NCI-H510A (cell line): ENCODE measurements around the gene GRK5.
"Not testable (repeated sequence)": the region's sequence is repeated elsewhere in the genome, so short reads cannot be mapped to it uniquely, and the experiment has no call there.

Source experiments
- DNase-seq: peaks from one replicate; lab custom pipeline; 2025; lab: John Stamatoyannopoulos, UW

Gene GRK5

GRCh38 chr10:119460369-119461195 is 253.2 kb downstream of the GRK5 start:
- no peak for DNase-seq

DNA sequence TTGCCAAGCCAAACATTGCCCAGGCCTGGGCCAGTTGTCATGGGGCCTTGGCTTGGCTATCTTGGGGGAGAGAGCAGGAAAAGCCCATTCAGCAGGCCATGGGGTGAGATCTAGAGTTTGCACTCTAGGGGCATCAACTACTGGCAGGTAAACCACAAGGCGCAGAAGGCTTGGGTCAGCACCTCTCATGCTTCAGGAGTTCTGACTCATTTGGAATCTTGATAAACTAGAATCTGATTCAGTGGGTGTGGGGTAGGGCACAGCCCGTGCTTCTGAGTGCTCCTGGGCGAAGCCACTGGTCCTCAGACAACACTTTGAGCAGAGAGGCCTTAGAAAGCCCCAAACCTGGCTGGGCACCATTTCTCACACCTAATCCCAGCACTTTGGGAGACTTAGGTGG is 254.0 kb downstream of the GRK5 start:
- DNase-seq = no peak

DNA sequence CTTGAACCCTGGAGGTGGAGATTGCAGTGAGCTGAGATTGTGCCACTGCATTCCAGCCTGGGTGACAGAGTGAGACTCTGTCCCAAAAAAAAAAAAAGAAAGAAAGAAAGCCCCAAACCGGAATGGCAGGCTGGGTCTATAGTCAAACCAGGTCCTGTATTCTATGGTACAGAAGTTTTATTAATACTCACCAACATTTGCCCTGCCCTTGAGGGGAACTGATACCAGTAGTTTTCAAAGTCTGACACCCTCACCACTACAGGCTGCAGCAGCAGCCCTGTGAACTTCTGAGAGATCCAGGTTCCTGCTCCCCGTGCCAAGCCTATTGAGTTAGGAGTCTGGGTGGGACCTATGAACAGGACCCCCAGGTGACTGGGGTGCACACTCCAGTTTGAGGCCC is 254.6 kb downstream of the GRK5 start:
- no peak for DNase-seq

DNA sequence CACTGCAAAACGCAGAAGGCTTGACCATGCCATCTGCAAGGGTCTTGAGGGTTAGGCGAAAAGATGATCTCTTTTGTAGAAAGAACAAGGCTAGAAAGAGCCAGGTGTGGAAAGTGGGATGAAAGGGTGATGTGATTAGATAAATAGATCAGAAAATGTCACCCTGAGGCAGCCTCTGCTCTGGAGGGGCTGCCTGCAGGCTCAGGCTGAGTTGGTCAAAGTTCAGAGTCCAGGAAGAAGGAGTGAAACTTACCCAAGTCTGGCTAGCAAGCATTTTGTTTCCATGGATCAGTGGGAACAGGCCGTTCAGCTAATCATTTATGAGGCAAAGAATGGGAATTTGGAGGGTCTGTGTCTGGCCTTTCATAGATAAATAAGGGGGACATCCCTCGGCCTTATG is 255.4 kb downstream of the GRK5 start:
- DNase-seq = no peak

DNA sequence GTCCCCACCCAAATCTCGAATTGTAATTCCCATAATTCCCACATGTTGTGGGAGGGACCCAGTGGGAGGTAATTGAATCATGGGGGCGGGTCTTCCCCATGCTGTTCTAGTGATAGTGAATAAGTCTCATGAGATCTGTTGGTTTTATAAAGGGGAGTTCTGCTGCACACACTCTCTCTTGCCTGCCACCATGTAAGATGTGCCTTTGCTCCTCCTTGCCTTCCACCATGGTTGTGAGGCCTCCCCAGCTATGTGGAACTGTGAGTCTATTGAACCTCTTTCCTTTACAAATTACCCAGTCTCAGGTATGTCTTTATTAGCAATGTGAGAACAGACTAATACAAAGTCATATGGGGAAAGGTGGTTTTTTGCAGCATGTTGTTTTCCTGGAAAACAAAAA is 255.8 kb downstream of the GRK5 start:
- not testable (repeated sequence) for DNase-seq

DNA sequence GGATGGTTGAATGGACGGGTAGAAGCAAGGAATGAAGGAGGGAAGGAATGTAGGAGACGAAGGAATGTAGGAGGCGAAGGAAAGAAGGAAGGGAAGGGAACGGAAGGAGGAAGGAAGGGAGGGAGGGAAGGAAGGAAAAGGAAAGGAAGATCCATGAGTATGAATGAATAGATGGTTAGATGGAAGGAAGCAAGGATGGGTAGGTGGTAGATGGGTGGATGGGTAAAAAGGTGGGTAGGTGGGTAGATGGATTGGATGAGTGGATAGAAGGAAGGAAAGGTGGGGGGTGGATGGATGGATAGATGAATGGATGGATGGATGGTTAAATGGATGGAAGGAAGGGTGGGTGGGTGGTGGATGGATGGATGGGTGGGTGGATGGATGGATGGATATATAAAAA is 257.7 kb downstream of the GRK5 start:
- DNase-seq = no peak

DNA sequence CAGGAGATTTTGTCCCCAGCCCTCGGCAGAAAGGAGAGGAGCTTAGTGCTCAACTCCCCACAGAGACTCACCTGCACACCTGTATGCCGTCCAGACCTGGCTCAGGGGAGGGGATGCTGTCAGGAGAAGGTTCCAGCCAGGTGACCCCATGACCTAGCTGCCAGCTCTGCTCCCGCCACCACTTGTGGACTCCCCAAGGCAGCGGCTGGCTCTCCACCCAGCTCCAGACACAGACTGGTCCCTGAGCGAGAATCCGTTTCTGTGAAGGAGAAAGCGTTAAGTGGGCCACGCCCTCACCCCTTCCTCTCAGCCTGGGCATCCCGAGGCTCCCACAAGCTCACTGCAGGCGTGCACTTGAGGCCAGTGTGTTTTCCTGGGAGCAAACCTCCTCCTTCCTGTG is 258.7 kb downstream of the GRK5 start:
- DNase-seq = no peak

DNA sequence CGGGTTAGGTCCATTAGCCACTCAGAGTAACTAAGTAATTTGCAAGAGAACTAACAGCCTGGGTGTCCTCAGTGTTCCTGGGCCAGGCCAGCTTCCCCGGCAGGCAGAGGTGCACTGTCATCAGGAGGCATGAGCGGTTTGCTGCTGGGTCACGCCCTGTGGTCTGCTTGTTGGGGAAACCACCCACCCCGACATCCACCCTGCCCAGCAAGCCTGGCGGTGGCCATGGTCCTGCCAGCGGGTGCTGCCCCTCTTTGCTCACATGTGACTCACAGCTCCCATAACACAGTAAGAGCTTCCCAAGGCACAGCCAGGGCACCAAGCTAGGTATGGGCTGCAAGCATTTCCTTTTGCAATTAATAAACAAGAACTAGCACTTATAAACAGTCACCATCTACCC is 259.3 kb downstream of the GRK5 start:
- DNase-seq = no peak

- DNase-seq = no peak
Observed at GRCh38 chr10:119468542-119469324, 261.4 kb downstream of the GRK5 start.

DNA sequence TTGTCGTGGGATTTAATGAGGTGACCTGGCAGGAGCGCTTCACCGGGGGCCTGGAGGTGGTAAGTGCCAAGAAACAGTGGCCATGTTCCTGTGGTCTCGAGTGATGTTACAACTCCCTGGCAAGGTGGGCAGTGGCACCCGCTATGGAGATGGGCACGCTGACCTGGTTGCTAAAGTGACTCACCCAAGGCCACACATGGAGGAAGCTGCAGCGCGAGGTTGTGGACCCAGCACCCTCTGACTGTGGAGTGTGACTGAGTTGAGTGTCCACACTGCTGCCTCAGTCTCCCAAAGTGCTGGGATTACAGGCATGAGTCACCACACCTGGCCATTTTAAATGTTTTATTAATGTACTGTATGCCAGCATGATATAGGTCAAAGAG is 261.9 kb downstream of the GRK5 start:
- DNase-seq = no peak

GRCh38 chr10:119469846-119470245 is 262.5 kb downstream of the GRK5 start:
- no peak for DNase-seq

DNA sequence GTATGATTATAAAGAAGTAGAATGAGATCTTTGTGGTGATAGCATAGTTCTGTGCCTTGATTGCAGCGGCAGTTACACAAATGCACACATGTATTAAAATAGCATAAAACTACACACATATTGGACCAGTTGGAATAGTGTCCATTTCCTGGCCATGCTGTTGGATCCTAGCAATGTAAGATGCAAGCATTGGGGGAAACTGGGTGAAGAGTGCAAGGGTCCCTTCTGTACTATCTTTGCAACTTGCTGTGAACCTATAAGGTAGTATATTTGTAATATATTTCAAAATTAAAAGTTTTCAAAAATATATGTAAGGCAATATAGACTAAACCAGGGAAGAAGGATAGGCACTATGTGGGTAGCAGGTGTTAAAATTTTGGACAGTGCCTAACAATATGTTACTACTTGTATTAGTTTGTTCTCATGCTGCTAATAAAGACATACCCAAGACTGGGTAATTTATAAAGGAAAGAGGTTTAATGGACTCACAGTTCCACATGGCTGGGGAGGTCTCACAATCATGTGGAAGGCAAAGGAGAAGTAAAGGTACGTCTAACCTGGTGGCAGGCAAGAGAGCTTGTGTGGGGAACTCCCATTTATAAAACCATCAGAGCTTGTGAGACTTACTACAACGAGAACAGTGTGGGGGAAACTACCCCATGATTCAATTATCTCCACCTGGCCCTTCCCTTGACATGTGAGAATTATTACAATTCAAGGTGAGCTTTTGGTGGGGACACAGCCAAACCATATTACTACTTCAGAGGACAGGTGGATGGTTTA is 263.7 kb downstream of the GRK5 start:
- DNase-seq = no peak

- DNase-seq = no peak
Observed at GRCh38 chr10:119473771-119474170, 266.4 kb downstream of the GRK5 start.

DNA sequence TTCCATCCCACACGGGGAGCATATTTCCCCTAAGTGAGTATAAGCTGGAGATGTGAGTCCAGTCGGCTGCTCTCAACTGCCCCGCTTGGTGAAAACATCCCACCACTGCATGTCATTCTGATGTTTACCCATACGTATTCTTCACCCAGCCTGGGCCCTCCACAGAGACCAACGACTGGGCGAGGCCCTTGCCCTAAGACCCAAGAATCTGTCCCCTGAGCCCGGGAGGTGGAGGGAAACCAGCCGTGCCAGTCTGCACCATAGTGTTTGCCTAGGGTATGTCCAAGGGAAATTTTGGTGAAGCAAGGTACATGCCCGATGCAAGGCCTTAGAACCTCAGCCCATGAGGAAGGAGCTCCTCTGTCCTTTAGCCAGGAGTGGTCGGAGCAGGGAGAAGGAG is 267.2 kb downstream of the GRK5 start:
- DNase-seq = no peak

- no peak for DNase-seq
Observed at GRCh38 chr10:119477444-119477843, 270.1 kb downstream of the GRK5 start.

DNA sequence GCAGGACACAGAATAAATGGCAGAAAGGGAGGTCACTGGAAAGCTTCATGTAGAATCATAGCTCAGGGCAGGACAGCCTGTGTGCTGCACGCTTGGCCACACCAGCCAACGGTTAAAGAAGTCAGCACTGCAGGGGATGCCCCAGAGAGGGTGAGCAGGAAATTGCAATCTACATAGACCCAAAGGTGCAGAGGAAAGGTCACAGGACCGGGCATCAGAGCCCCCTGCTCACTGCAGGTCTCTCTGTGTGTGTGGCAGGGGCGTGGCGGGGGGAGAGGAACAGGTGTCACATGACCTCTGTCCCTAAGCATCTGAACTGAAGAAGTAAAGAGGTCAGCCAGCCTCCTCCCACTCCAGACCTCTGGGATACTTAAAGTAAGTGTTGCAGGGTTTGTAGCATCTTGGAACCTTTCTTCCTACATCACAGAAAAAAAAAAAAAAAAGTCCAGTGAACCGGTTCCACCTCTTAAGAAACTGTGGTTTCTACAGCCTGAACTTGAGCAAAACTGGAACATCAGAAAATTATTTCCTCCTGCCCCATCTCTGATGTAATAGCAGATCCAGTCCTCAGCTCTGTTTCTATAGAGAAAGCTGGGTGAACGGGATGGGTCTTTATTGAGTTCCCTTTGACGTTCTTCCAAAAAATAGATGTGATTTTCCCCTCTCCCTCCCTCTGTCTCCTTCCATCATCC is 270.9 kb downstream of the GRK5 start:
- no peak for DNase-seq

DNA sequence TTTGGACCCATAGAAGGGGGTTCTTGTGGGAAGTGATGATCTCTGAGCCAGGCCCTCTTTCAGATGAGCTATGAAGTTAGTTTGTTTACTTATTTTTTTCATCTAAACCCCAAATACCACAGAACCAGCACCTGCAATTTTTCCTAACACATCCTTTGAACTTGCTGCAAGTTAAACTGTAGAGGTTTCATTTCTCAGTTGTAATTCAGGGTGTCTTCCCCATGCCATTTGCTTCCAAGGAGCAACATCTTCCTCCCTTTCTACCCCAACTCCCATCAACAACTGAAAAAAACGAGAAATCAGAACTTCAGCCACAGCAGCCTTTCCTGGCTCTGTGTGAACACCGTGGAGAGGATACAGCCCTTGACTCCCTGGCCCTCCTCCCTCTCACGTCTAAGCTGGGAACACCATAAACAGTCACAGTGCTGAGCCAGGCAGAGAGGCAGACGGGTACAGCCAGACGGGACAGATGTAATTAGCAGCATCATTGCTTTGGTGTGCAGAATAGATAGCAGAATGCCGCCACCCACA is 271.5 kb downstream of the GRK5 start:
- DNase-seq = no peak

DNA sequence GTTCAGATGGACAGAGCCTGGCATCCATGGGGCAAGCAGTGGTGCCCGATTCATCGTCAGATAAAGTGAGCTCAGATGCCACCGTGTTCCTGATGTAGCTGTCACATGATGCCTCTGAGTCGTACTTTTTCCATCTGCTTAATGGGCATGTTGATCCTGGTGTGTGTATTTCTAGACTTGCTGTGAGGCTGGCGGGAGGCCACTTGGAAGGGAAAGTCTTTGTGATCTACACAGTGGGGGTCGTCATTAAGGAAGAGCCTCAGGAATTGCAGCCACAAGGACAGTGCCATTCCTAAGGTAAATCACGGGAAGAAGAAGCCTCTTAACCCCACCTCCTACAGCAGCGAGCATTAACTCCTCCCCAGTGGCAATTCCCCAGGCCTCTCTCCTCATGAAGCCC is 272.2 kb downstream of the GRK5 start:
- no peak for DNase-seq

- no peak for DNase-seq
Observed at GRCh38 chr10:119480667-119481066, 273.3 kb downstream of the GRK5 start.

- DNase-seq = no peak
Observed at GRCh38 chr10:119481781-119482426, 274.5 kb downstream of the GRK5 start.

- DNase-seq = no peak
Observed at GRCh38 chr10:119483001-119483400, 275.6 kb downstream of the GRK5 start.
